OCI-M2 (cell line): ENCODE measurements around the gene HDAC1.
"Not testable (repeated sequence)": the region's sequence is repeated elsewhere in the genome, so short reads cannot be mapped to it uniquely, and the experiment has no call there.

Experiments used
- DNase-seq: peaks from one replicate; lab custom pipeline; 2025; ENCODE audit not compliant: unreplicated experiment; lab: John Stamatoyannopoulos, UW

HDAC1 gene

DNA sequence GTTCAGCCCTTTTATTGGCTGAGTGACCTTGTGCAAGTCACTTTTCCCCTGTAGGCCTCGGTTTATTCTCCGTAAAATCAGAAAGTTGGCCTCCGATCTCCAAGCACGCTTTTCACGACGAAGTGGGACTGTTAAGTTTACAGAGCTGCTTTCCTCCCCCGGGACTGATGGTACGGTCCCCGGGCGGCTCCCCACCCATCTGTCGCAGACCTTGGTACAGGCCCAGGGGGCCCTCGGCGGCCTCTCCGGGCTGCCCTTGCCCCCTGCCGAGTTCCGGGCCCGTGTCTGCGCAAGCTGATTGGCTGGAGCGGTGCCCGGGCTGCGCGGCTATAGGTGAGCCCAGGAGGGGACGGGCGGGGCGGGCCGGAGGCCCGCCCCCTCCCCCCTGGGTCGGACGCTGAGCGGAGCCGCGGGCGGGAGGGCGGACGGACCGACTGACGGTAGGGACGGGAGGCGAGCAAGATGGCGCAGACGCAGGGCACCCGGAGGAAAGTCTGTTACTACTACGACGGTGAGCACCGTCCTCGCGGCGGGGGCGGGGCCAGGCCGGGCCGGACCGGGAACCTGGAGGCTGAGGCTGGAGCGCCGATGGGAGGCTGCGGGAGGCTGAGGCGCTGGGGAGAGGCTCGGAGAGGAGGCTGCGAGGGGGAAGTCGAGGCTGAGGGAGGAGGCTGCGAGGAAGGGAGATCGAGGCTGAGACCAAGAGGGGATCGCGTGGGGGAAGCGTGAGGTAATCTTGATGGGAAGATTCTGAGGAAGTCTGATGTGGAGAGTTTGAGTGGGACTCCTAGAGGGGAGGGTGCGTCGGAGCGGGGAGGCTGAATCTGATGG is at the start of gene HDAC1:
HDAC1 (plus strand) TSS at position 376 of the 831 bp plus-strand sequence; CDS start at position 463, 87 bp downstream.
- DNase-seq: peak; percentile 56

- no peak for DNase-seq
Measured at GRCh38 chr1:32242341-32242851, 49.5 kb upstream of the HDAC1 start.

- no peak for DNase-seq
Measured at GRCh38 chr1:32246888-32247273, 45.0 kb upstream of the HDAC1 start, which contains the start of gene FAM167B. Gene FAM167B (plus strand): TSS chr1:32247222. CDS start chr1:32247422, 200 bp downstream.

GRCh38 chr1:32247452-32247851 is 44.4 kb upstream of the HDAC1 start:
- DNase-seq: no peak

- no peak for DNase-seq
Measured at GRCh38 chr1:32247983-32248889, 43.6 kb upstream of the HDAC1 start.

DNA sequence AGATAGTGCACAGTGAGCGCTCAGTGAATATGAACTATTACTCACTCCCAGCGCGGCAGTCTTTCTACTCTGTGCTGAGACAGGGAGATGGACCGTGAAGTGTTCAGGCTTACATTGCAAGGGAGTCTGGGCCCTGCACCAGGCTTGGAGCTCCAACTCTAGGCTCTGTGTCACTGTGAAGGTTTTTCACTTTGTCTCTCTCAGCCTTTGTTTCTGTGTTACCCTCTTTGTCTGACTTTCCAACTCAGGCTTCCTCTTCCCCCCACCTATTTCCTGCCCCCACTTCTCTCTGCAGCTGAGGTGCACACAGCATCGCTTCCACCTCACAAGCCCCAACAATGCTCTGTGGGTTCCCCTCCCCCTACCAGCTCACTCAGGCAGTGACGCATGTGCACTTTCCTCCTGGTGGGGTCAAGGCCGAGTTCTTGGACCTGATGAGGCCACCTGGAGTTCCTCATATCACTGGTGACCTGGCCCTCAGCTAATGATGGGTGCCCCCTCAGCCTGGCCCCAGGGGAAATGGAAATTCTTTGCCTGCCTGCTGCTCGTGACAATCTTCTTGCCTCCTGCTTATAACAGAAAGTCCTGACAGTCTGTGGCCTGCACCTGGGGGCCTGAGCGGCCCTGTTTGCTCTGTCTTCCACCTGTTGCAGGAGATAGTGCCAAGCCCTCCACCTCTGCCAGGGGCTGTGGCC is 41.9 kb upstream of the HDAC1 start:
- no peak for DNase-seq

GRCh38 chr1:32250893-32251716 is 40.8 kb upstream of the HDAC1 start, which contains the start of gene LCK:
Gene LCK (plus strand): TSS chr1:32251265. CDS start chr1:32274330, 23,065 bp downstream.
- DNase-seq: no peak

DNA sequence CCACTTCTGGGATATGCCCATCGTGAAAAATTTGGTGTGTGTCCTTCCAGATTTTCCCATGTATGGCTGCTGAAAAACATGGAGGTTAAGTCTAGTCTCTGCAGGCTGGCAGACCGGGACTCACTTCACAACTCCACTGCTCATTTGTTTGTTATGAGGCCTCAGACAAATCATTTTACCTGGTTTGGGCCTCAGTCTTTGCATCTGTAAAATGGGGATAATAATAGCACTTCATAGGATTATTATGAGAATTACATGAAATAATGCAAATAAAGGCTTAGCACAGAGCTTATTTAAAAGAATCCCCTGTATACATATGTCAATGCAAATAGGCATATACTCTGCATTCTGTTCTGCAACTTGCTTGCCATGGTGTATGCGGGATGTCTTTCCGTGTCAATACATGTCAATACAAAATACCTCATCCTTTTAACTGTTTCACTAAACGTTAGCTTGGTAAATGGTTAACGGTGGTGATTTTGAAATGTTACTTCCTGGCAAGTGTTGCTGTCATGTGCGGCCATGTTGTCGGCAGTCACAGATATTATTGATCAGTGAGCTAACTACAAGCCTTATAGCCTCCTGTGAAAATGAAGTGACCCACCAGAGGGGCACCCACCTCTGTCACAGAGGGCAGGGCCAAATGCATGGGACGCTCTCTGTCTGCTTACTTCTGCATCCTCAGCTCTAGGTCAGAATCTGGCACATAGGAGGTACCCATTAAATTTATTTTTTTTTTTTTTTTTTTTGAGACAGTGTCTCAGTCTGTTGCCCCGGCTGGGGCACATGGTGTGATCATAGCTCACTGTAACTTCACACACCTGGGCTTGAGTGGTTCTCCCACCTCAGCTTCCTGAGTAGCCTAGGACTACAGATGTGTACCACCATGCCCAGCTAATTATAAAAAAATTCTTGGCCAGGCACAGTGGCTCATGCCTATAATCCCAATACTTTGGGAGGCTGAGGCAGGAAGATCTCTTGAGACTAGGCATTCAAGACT is 36.5 kb upstream of the HDAC1 start:
- DNase-seq: no peak

DNA sequence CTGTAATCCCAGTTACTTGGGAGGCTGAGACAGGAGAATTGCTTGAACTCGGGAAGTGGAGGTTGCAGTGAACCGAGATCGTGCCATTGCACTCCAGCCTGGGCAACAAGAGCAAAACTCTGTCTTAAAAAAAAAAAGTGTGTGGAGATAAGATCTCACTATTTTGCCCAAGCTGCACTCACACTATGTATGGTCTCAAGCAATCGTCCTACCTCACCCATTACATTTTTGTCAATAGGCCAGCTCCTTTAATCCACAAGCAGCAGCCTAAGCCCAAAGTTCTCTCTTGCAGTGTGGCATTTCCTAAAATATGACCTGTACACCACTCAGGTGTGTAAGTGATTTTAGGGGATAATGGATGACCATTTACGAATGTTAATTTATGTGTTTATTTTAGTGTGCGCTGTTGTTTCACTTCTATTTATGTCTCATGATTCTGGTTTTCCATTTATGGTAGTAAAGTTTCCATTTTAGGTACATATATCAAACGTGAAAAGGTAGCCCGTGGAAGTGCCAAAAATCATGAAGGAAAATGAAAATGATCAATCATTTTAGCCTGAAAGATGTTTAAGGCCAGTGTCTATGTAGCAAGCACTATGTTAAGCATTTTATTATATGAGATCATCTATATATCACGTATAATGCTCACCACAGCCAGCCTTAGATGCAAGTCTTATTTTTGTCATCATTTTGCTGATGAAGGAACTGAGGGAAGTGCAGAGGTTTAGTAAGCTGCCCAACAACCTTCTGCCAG is 35.2 kb upstream of the HDAC1 start:
- no peak for DNase-seq

- DNase-seq: no peak
Measured at GRCh38 chr1:32257227-32257508, 34.7 kb upstream of the HDAC1 start.

DNA sequence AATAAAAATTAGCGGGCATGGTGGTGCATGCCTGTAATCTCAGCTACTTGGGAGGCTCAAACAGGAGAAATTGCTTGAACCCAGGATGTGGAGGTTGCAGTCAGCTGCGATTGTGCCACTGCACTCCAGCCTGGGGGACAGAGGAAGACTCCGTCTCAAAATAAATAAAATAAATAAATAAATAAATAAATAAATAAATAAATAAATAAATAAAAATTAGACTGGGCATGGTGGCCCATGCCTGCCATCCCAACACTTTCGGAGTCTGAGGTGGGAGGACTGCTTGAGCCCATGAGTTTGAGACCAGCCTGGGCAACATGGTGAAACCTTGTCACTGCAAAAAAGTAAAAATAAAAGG is 28.7 kb upstream of the HDAC1 start:
- not testable (repeated sequence) for DNase-seq

DNA sequence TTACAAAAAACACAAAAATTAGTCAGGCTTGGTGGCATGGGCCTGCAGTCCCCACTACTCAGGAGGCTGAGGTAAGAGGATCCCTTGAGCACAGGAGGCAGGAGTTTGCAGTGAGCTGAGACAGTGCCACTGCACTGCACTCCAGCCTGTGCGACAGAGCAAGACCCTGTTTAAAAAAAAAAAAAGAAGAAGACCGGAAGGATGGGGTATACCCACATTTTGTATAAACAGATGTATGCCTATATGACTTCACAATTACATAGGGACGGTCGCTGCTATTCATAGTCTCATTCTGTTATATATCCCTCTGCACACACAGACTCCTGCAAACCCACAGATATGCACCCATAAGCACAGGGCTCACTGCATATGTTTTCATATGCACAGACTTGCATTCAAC is 28.1 kb upstream of the HDAC1 start:
- DNase-seq: no peak

DNA sequence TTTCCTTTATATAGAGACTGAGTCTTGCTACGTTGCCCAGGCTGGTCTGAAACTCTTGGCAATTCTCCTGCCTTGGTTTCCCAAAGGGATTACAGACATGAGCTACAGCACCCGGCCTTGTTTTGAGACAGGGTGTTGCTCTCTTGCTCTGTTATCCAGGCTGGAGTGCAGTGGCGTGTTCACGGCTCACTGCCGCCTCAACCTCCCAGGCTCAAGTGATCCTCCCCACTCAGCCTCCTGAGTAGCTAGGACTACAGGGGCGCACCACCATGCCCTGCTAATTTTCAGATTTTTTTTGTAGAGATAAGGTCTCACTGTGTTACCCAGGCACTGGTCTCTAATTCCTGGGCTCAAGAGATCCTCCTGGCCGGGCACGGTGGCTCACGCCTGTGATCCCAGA is 26.0 kb upstream of the HDAC1 start:
- no peak for DNase-seq

GRCh38 chr1:32266921-32267591 is 24.8 kb upstream of the HDAC1 start:
- DNase-seq: no peak

DNA sequence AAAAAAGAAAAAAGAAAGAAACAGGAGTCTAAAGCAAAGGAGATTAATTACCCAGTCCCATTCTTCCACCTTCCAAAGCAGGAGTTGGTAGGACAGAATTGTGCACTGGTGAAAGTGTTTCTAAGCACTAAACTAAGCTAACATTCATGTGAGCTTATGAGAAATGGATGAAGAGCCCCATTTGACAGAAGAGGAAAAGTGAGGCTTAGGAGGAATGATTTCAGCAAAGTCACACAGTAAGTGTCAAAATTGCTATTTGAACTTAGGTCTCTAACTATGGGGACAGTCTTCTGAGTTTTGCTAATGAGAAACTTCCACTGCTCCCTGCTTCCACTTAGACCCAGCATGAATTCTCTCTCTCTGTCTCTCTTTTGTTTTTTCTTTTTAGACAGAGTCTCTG is 22.1 kb upstream of the HDAC1 start:
- DNase-seq: no peak

DNA sequence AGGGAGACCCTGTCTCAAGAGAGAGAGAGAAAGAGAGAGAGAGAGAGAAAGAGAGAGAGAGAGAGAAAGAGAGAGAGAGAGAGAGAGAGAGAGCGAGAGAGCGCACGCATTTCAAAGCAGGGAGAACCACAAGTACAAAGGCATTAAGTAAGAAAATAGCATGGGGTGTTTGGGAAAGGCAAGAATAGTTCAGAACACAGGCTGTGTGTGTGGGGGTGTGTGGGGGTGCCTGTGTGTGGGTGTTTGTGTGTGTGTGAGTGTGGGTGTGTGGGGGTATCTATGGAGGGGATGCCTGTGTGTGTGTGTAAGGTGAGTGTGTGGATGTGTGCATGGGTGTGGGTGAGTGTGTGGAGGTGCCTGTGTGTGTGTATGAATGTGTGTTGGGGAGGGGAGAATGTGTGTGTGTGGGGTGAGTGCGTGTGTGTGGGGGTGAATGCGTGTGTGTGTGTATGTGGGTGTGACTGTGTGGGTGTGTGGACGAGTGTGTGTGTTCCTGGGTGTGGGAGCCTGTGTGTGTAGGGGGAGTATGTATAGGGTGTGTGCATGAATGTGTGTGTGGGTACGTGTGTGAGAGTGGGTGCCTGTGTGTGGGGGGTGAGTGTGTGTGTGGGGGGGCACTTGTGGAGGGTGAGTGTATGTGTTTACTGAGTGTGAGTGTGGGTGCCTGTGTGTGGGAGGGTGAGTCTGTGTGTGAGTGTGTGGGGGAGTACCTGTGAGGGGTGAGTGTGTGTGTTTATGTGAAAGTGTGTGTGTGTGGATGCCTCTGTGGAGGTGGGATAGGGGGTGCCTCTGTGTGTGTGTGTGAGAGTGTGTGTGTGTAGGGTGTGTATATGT is 19.1 kb upstream of the HDAC1 start:
- DNase-seq: no peak
